IMR-90 (cell line): Measurements from ENCODE around the gene INF2.

Experiments used
- CEBPB ChIP-seq: IDR thresholded peaks from 2 replicates; pipeline ENCODE4 v1.6.1; 2012; ENCODE audit warnings: low read depth, low read length, improper control_type of control experiment
- CTCF ChIP-seq: conservative IDR thresholded peaks from 2 replicates; pipeline ENCODE4 v1.5.1; 2012; ENCODE audit warnings: mild to moderate bottlenecking, low read depth, low read length, improper control_type of control experiment
- ELK1 ChIP-seq: fragments of 150-350 bp; IDR thresholded peaks from 2 replicates; pipeline ENCODE4 v1.6.1; 2016; ENCODE audit warnings: low read depth, mild to moderate bottlenecking, low read length, moderate library complexity, borderline replicate concordance
- POLR2A ChIP-seq: IDR thresholded peaks from 2 replicates; pipeline ENCODE4 v1.6.1; 2012; ENCODE audit warnings: mild to moderate bottlenecking, low read depth, low read length
- RFX5 ChIP-seq: IDR thresholded peaks from 2 replicates; pipeline ENCODE4 v1.8.0; 2012; ENCODE audit warnings: low read depth, mild to moderate bottlenecking, low read length, moderate library complexity
- SMC3 ChIP-seq: fragments of 150-350 bp; IDR thresholded peaks from 2 replicates; pipeline ENCODE4 v1.6.1; 2016; ENCODE audit warnings: low read depth, mild to moderate bottlenecking, antibody characterized with exemption, low read length, moderate library complexity

DNA sequence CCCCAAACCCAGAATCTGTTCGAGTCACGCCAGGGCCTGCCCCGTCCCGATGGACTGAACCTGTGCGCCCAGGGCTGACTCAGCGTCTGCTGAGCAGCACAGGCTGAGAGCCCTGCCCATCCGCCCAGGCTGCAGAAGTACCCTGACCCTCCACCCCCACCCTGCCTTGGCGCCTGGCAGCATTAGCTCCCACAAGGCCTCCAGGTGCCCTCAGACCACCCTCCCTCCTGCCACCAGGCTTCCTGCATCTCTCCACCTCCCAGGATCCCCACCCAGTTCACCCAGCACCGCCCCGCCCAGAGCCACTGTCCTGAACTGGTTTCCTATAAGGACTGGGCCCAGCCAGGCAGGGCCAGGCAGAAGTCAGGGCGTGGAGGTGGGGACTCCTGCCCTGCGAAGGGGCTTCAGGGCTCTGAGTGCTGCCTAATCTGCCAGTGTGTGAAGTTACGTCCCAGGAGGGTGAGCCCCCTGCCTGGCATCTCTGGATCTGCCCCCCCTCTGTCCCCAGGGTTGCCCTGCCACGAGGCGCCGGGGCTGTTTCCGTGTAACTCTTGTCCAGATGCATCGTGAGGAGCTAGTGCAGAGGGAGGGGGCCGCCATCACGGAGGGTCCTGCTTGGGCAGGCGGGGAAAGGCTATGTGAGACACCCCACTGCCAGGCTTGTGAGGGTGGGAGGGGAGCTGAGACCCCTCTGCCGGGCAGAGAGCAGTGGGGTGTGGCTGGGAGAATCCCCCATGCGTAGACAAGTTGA is 43.7 kb downstream of the INF2 start:
- no peak for TF ChIP-seq SMC3
- no peak for TF ChIP-seq CTCF
- no peak for TF ChIP-seq RFX5
- TF ChIP-seq ELK1, result no peak
- no peak for TF ChIP-seq CEBPB
- no peak for TF ChIP-seq POLR2A
